ENCODE data around the gene PKNOX2. TPM values are rescaled to one million over a fixed set of nuclear protein-coding genes. Genes with fewer than 3 reads are reported as not detected.

The PKNOX2 gene
- total RNA-seq, 2 donors from 2014 or later, result 4.0 to 6.9 TPM

DNA sequence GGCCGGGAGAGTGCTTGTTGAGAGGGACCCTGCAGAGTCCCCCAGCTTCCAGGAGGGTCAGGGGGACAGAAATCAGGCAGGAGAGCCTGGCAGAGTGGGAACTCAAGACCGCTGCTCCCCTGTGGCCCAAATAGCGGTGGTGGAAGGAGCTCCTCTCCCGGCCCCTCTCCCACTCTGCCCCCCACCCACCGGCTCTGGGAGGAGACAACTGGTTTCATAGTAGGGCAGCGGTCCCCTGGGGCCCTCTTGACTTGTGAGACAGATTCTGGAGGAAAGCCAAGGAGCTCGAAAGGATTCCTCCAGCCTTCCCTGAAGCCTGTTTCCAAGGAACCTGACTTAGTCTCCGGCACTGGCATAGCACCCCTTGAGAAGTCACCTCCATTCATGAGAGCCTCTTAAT, 10.1 kb downstream of the PKNOX2 start:
- Histone ChIP-seq H3K27me3 (ENCODE audit: control insufficient read depth, insufficient read depth, low read length, poor library complexity, severe bottlenecking) (no peaks in the 10 kb centered on the region), H3K4me1 (ENCODE audit: control insufficient read depth, insufficient read depth, low read length) (peaks cover 8% of the 10 kb centered on the region), H3K36me3 (ENCODE audit: control insufficient read depth, insufficient read depth, low read length) (no peaks in the 10 kb centered on the region), H3K9me3 (ENCODE audit: control insufficient read depth, low read length) (no peaks in the 10 kb centered on the region), H3K4me3 (ENCODE audit: low read length) (no peak overlapping the region), H3K9ac (ENCODE audit: extremely low read depth, low read length, poor library complexity, severe bottlenecking) (no peak overlapping the region), H3K27ac (ENCODE audit: low read depth, low read length) (no peak overlapping the region)
- peaks cover 18% of the 10 kb centered on the region for H3K27me3 Mint-ChIP-seq (ENCODE audit: insufficient read depth)
- no peak for DNase-seq
- TF ChIP-seq CTCF (conservative IDR thresholded peaks at IDR 0.05), result no peak
- no peaks in the 10 kb centered on the region for H3K9me3 Mint-ChIP-seq
- no peak overlapping the region for H3K4me3 Mint-ChIP-seq
- 92% methylated on average over 2 to 8 of the region's 8 CpGs for WGBS, 2 experiments (ENCODE audit: insufficient coverage in 1 of 2, insufficient read length in 1 of 2)
- H3K27ac Mint-ChIP-seq, result no peak overlapping the region
- H3K36me3 Mint-ChIP-seq (ENCODE audit: low read depth), result no peaks in the 10 kb centered on the region
- H3K4me1 Mint-ChIP-seq, result peaks cover 32% of the 10 kb centered on the region

DNA sequence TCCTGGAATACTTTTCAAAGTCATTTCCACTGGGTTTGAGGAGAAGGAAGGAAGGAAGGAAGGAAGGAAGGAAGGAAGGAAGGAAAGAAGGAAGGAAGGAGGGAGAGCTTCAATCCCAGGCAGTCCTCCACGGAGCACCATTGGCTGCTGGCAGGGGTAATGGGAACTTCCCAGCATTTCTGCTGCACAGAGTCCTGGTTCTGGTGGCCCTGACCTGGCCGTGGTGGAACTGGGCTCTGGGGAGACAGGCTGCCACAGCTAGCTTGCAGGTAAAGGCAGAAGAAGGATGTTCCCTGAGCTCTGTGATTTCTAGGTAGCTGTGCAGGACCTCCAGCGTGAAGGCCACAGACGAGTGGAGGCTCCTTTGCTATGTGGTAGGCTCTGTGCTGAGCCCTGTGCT, 10.6 kb downstream of the PKNOX2 start:
- H3K27ac ChIP-seq (ENCODE audit: low read depth, low read length), result no peak overlapping the region
- no peak overlapping the region for H3K4me3 ChIP-seq (ENCODE audit: low read length)
- no peaks in the 10 kb centered on the region for H3K36me3 ChIP-seq (ENCODE audit: control insufficient read depth, insufficient read depth, low read length)
- no peaks in the 10 kb centered on the region for H3K9me3 ChIP-seq (ENCODE audit: control insufficient read depth, low read length)
- no peak for TF ChIP-seq CTCF (conservative IDR thresholded peaks at IDR 0.05)
- H3K4me1 Mint-ChIP-seq, result peaks cover 31% of the 10 kb centered on the region
- peaks cover 4% of the 10 kb centered on the region for H3K4me1 ChIP-seq (ENCODE audit: control insufficient read depth, insufficient read depth, low read length)
- H3K9me3 Mint-ChIP-seq, result no peaks in the 10 kb centered on the region
- no peak overlapping the region for H3K27ac Mint-ChIP-seq
- no peak overlapping the region for H3K9ac ChIP-seq (ENCODE audit: extremely low read depth, low read length, poor library complexity, severe bottlenecking)
- H3K27me3 Mint-ChIP-seq (ENCODE audit: insufficient read depth), result peaks cover 20% of the 10 kb centered on the region
- DNase-seq, result no peak
- H3K27me3 ChIP-seq (ENCODE audit: control insufficient read depth, insufficient read depth, low read length, poor library complexity, severe bottlenecking), result no peaks in the 10 kb centered on the region
- WGBS, 2 experiments (ENCODE audit: insufficient coverage in 1 of 2, insufficient read length in 1 of 2), result 95% methylated on average over 4 of the region's 4 CpGs
- no peak overlapping the region for H3K4me3 Mint-ChIP-seq
- no peaks in the 10 kb centered on the region for H3K36me3 Mint-ChIP-seq (ENCODE audit: low read depth)

GRCh38 chr11:125175896-125176575, 11.5 kb downstream of the PKNOX2 start:
- no peak overlapping the region for H3K4me3 Mint-ChIP-seq
- H3K9me3 ChIP-seq (ENCODE audit: control insufficient read depth, low read length), result no peaks in the 10 kb centered on the region
- no peak overlapping the region for H3K27ac Mint-ChIP-seq
- H3K27ac ChIP-seq (ENCODE audit: low read depth, low read length), result no peak overlapping the region
- no peaks in the 10 kb centered on the region for H3K36me3 ChIP-seq (ENCODE audit: control insufficient read depth, insufficient read depth, low read length)
- peaks cover 32% of the 10 kb centered on the region for H3K4me1 Mint-ChIP-seq
- H3K4me3 ChIP-seq (ENCODE audit: low read length), result no peak overlapping the region
- H3K27me3 Mint-ChIP-seq (ENCODE audit: insufficient read depth), result peaks cover 20% of the 10 kb centered on the region
- WGBS, 2 experiments (ENCODE audit: insufficient coverage in 1 of 2, insufficient read length in 1 of 2), result 92% methylated on average over 9 to 14 of the region's 15 CpGs
- no peaks in the 10 kb centered on the region for H3K4me1 ChIP-seq (ENCODE audit: control insufficient read depth, insufficient read depth, low read length)
- DNase-seq, result no peak
- no peak for TF ChIP-seq CTCF (conservative IDR thresholded peaks at IDR 0.05)
- no peaks in the 10 kb centered on the region for H3K27me3 ChIP-seq (ENCODE audit: control insufficient read depth, insufficient read depth, low read length, poor library complexity, severe bottlenecking)
- H3K9me3 Mint-ChIP-seq, result no peaks in the 10 kb centered on the region
- no peaks in the 10 kb centered on the region for H3K36me3 Mint-ChIP-seq (ENCODE audit: low read depth)
- no peak overlapping the region for H3K9ac ChIP-seq (ENCODE audit: extremely low read depth, low read length, poor library complexity, severe bottlenecking)

Measured in endodermal cell (in vitro differentiated cells).